ENCODE measurements around the gene RSU1. TPM values are rescaled to one million over a fixed set of nuclear protein-coding genes. Genes with fewer than 3 reads are reported as not detected.

The RSU1 gene
- total and polyA plus RNA-seq, 2 of the 13 experiments (the other 11 are each of a cell fraction or from before 2014, with no cell fraction given), result 32.3 to 35.1 TPM

- TF ChIP-seq, protein P1, sequence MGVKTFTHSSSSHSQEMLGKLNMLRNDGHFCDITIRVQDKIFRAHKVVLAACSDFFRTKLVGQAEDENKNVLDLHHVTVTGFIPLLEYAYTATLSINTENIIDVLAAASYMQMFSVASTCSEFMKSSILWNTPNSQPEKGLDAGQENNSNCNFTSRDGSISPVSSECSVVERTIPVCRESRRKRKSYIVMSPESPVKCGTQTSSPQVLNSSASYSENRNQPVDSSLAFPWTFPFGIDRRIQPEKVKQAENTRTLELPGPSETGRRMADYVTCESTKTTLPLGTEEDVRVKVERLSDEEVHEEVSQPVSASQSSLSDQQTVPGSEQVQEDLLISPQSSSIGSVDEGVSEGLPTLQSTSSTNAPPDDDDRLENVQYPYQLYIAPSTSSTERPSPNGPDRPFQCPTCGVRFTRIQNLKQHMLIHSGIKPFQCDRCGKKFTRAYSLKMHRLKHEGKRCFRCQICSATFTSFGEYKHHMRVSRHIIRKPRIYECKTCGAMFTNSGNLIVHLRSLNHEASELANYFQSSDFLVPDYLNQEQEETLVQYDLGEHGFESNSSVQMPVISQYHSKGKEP (CRISPR knock-in tag; IDR thresholded peaks at IDR 0.05), result no peak
- TF ChIP-seq ISL2 (CRISPR knock-in tag; IDR thresholded peaks at IDR 0.05), result peak; percentile 56; the same call in 1 of the 2 replicates
- 0 out of 2 replicates have a peak, but pooled peaks have one; percentile 50 for TF ChIP-seq ZNF713 (CRISPR knock-in tag; IDR thresholded peaks at IDR 0.05)
- peak; percentile 69; the same call in 1 of the 2 replicates for TF ChIP-seq TP53 (CRISPR knock-in tag; conservative IDR thresholded peaks at IDR 0.05)
- peak; percentile 30; the same call in 1 of the 2 replicates for TF ChIP-seq HNF1B (CRISPR knock-in tag; IDR thresholded peaks at IDR 0.05)
- peak; percentile 52; the same call in 1 of the 2 replicates for TF ChIP-seq ZHX2 (IDR thresholded peaks at IDR 0.05; ENCODE audit: low read depth)
- no peak for TF ChIP-seq ZHX2 (CRISPR knock-in tag; IDR thresholded peaks at IDR 0.05; ENCODE audit: borderline replicate concordance)
- TF ChIP-seq MXD4 (CRISPR knock-in tag; IDR thresholded peaks at IDR 0.05), result peak; percentile 49; the same call in 1 of the 2 replicates
- TF ChIP-seq ZNF569 (CRISPR knock-in tag; IDR thresholded peaks at IDR 0.05; ENCODE audit: borderline replicate concordance), result no peak
- no peak for TF ChIP-seq ZFP37 (CRISPR knock-in tag; IDR thresholded peaks at IDR 0.05; ENCODE audit: borderline replicate concordance)
- TF ChIP-seq NPAS2 (CRISPR knock-in tag; IDR thresholded peaks at IDR 0.05; ENCODE audit: borderline replicate concordance), result no peak
- TF ChIP-seq GMEB1 (CRISPR knock-in tag; IDR thresholded peaks at IDR 0.05; ENCODE audit: borderline replicate concordance), result peak; percentile 75; the same call in 1 of the 2 replicates
- TF ChIP-seq SP4 (CRISPR knock-in tag; IDR thresholded peaks at IDR 0.05), result peak; percentile 62; the same call in 1 of the 2 replicates
- peak; percentile 38; the same call in 1 of the 2 replicates for TF ChIP-seq FOXK1 (CRISPR knock-in tag; IDR thresholded peaks at IDR 0.05; ENCODE audit: borderline replicate concordance, low read depth)
These were observed at the start of gene RSU1 (continued) for GRCh38 chr10:16817125-16818019.

All from HepG2 (cell line).